Neural progenitor cell (in vitro differentiated cells): ENCODE measurements around the gene CCNYL1. TPM values are rescaled to one million over a fixed set of nuclear protein-coding genes. Genes with fewer than 3 reads are reported as not detected.
"Not testable (repeated sequence)": the region's sequence is repeated elsewhere in the genome, so short reads cannot be mapped to it uniquely, and the experiment has no call there.

Experiments used
- DNase-seq: peaks from one replicate; pipeline ENCODE4 v3.0.0-alpha.2; 2016; ENCODE audit warnings: low spot score
- H2AFZ ChIP-seq: fragments of 200-600 bp; sonication (generic); replicated peaks from 2 replicates; pipeline ENCODE4 v1.6.1; 2016; ENCODE audit warnings: antibody characterized with exemption
- H3F3A ChIP-seq: fragments of 200-600 bp; sonication (generic); 2 replicates; pipeline ENCODE4 v1.6.1; 2016; ENCODE audit warnings: antibody characterized with exemption, low read depth
- H3K27ac ChIP-seq: fragments of 200-600 bp; sonication (generic); 2 replicates; pipeline ENCODE4 v1.5.1; 2016; ENCODE audit warnings: mild to moderate bottlenecking
- H3K27me3 ChIP-seq: fragments of 200-600 bp; sonication (generic); 2 replicates; pipeline ENCODE4 v1.6.1; 2016; ENCODE audit warnings: mild to moderate bottlenecking, moderate library complexity
- H3K36me3 ChIP-seq: fragments of 200-600 bp; sonication (generic); 2 replicates; pipeline ENCODE4 v1.5.1; 2016
- H3K4me1 ChIP-seq: fragments of 200-600 bp; sonication (generic); 2 replicates; pipeline ENCODE4 v1.6.1; 2016; ENCODE audit warnings: mixed run types
- H3K4me2 ChIP-seq: fragments of 200-600 bp; sonication (generic); 2 replicates; pipeline ENCODE4 v1.6.1; 2016
- H3K4me3 ChIP-seq: fragments of 200-600 bp; sonication (generic); 2 replicates; pipeline ENCODE4 v1.5.1; 2016
- H3K79me2 ChIP-seq: fragments of 200-600 bp; sonication (generic); 2 replicates; pipeline ENCODE4 v1.6.1; 2016; ENCODE audit warnings: low read depth
- H3K9ac ChIP-seq: fragments of 200-600 bp; sonication (generic); 2 replicates; pipeline ENCODE4 v1.6.1; 2016
- H3K9me3 ChIP-seq: fragments of 200-600 bp; sonication (generic); 2 replicates; pipeline ENCODE4 v1.5.1; 2016; ENCODE audit warnings: low read depth
- H4K20me1 ChIP-seq: fragments of 200-600 bp; sonication (generic); 2 replicates; pipeline ENCODE4 v1.6.1; 2016; ENCODE audit warnings: low read depth
- H3K27ac Mint-ChIP-seq: 3 replicates; pipeline ENCODE4 v1.8.0; 2021; ENCODE audit warnings: mixed read lengths
- H3K27me3 Mint-ChIP-seq: 2 replicates; pipeline ENCODE4 v1.8.0; 2022; ENCODE audit warnings: low read depth, mild to moderate bottlenecking, inconsistent platforms, moderate library complexity, mixed read lengths; ENCODE audit not compliant: insufficient read depth
- H3K36me3 Mint-ChIP-seq: 3 replicates; pipeline ENCODE4 v1.8.0; 2021; ENCODE audit warnings: mixed read lengths
- H3K4me1 Mint-ChIP-seq: 3 replicates; pipeline ENCODE4 v1.8.0; 2021; ENCODE audit warnings: mixed read lengths
- H3K4me3 Mint-ChIP-seq: 3 replicates; pipeline ENCODE4 v1.8.0; 2021; ENCODE audit warnings: mild to moderate bottlenecking, moderate library complexity, mixed read lengths
- H3K9me3 Mint-ChIP-seq: 3 replicates; pipeline ENCODE4 v1.8.0; 2020; ENCODE audit warnings: mixed read lengths
- CTCF ChIP-seq: fragments of 200-600 bp; sonication (generic); IDR thresholded peaks from 2 replicates; pipeline ENCODE4 v1.5.1; 2017; ENCODE audit warnings: antibody characterized with exemption, mild to moderate bottlenecking
- EZH2 ChIP-seq: fragments of 200-600 bp; sonication (generic); IDR thresholded peaks from 2 replicates; pipeline ENCODE4 v1.6.1; 2017; ENCODE audit warnings: antibody characterized with exemption, mild to moderate bottlenecking, moderate library complexity
- EZH2phosphoT487 ChIP-seq: fragments of 200-600 bp; sonication (generic); IDR thresholded peaks from 2 replicates; pipeline ENCODE4 v1.6.1; 2017; ENCODE audit warnings: antibody characterized with exemption
- total RNA-seq: library from RNA; depleted of rRNA; stranded (reverse); fragments of >200 nt; gene quantifications from 2 replicates; pipeline ENCODE4 v1.2.3, GENCODE V29; 2015; ENCODE audit warnings: low replicate concordance

The CCNYL1 gene
- total RNA-seq, 1 donor from 2014 or later, result 22.0 TPM

GRCh38 chr2:207720517-207721187, 9.2 kb downstream of the CCNYL1 start:
- Histone ChIP-seq H4K20me1 (peaks cover 15% of the 10 kb centered on the region), H3K27me3 (no peaks in the 10 kb centered on the region), H3K79me2 (peaks cover 77% of the 10 kb centered on the region), H3K36me3 (peaks cover 5% of the 10 kb centered on the region), H3K4me1 (peaks cover 5% of the 10 kb centered on the region), H3K9me3 (no peaks in the 10 kb centered on the region), H3K27ac (no peak overlapping the region), H2AFZ (no peak overlapping the region), H3K9ac (no peak overlapping the region), H3F3A (peaks cover 10% of the 10 kb centered on the region), H3K4me3 (no peak overlapping the region), H3K4me2 (no peak overlapping the region)
- Mint-ChIP-seq H3K4me1 (peaks cover 5% of the 10 kb centered on the region), H3K4me3 (no peak overlapping the region), H3K36me3 (peaks cover 7% of the 10 kb centered on the region), H3K27ac (no peak overlapping the region), H3K9me3 (no peaks in the 10 kb centered on the region), H3K27me3 (peaks cover 2% of the 10 kb centered on the region)
- DNase-seq, result no peak
- TF ChIP-seq EZH2, result no peak
- no peak for TF ChIP-seq CTCF
- TF ChIP-seq EZH2phosphoT487, result no peak

GRCh38 chr2:207722773-207723424, 11.5 kb downstream of the CCNYL1 start:
- Histone ChIP-seq H3K9me3 (no peaks in the 10 kb centered on the region), H3K36me3 (peaks cover 5% of the 10 kb centered on the region), H3K4me1 (peaks cover 5% of the 10 kb centered on the region), H3K4me3 (no peak overlapping the region), H3K9ac (no peak overlapping the region), H3K27me3 (no peaks in the 10 kb centered on the region), H3K79me2 (peaks cover 61% of the 10 kb centered on the region), H3K27ac (no peak overlapping the region), H4K20me1 (peaks cover 11% of the 10 kb centered on the region), H2AFZ (no peak overlapping the region), H3K4me2 (no peak overlapping the region), H3F3A (peaks cover 27% of the 10 kb centered on the region)
- Mint-ChIP-seq H3K27ac (no peak overlapping the region), H3K9me3 (no peaks in the 10 kb centered on the region), H3K4me1 (peaks cover 5% of the 10 kb centered on the region), H3K36me3 (peaks cover 4% of the 10 kb centered on the region), H3K4me3 (no peak overlapping the region), H3K27me3 (no peaks in the 10 kb centered on the region)
- TF ChIP-seq CTCF (no peak), EZH2phosphoT487 (no peak), EZH2 (no peak)
- no peak for DNase-seq

GRCh38 chr2:207723425-207723787, 12.0 kb downstream of the CCNYL1 start:
- H3K4me2 ChIP-seq, H3K9me3 ChIP-seq: not testable (repeated sequence)
- peaks cover 56% of the 10 kb centered on the region for H3K79me2 ChIP-seq

GRCh38 chr2:207724113-207724512, 12.7 kb downstream of the CCNYL1 start:
- no peak for DNase-seq
- Histone ChIP-seq H3K4me3 (no peak overlapping the region), H3K9me3 (no peaks in the 10 kb centered on the region), H3K4me2 (no peak overlapping the region), H3K79me2 (peaks cover 49% of the 10 kb centered on the region), H3K27ac (no peak overlapping the region), H3K4me1 (peaks cover 5% of the 10 kb centered on the region), H3F3A (peaks cover 35% of the 10 kb centered on the region), H3K9ac (no peak overlapping the region), H3K36me3 (peaks cover 5% of the 10 kb centered on the region), H4K20me1 (peaks cover 5% of the 10 kb centered on the region), H3K27me3 (no peaks in the 10 kb centered on the region), H2AFZ (no peak overlapping the region)
- TF ChIP-seq EZH2phosphoT487, result no peak
- no peak for TF ChIP-seq EZH2
- no peak for TF ChIP-seq CTCF
- Mint-ChIP-seq H3K27me3 (no peaks in the 10 kb centered on the region), H3K27ac (no peak overlapping the region), H3K36me3 (peaks cover 8% of the 10 kb centered on the region), H3K4me1 (peaks cover 5% of the 10 kb centered on the region), H3K4me3 (no peak overlapping the region), H3K9me3 (no peaks in the 10 kb centered on the region)

More at GRCh38 chr2:207723425-207723787, 12.0 kb downstream of the CCNYL1 start:
- not testable (repeated sequence) for H4K20me1 ChIP-seq, H3K4me3 ChIP-seq, H3K9me3 Mint-ChIP-seq, DNase-seq, H2AFZ ChIP-seq, H3K4me1 Mint-ChIP-seq, H3K4me1 ChIP-seq, H3K27me3 Mint-ChIP-seq, H3K36me3 ChIP-seq, H3K27me3 ChIP-seq, H3K27ac Mint-ChIP-seq, H3K27ac ChIP-seq, H3K4me3 Mint-ChIP-seq, H3K9ac ChIP-seq, H3K36me3 Mint-ChIP-seq
- peaks cover 29% of the 10 kb centered on the region for H3F3A ChIP-seq
